ENCODE results near the gene TCEANC.

TCEANC gene

GRCh38 chrX:13676885-13677284, 23.9 kb downstream of the TCEANC start:
- TF ChIP-seq GATA2 (IDR thresholded peaks at IDR 0.05; ENCODE audit: low read depth, low read length) (no peak), GATA3 (IDR thresholded peaks at IDR 0.05; ENCODE audit: low read depth, low read length) (no peak)

- TF ChIP-seq GATA2 (IDR thresholded peaks at IDR 0.05; ENCODE audit: low read depth, low read length), result no peak
- no peak for TF ChIP-seq GATA3 (IDR thresholded peaks at IDR 0.05; ENCODE audit: low read depth, low read length)
Measured at GRCh38 chrX:13681595-13681994, 28.7 kb downstream of the TCEANC start.

- TF ChIP-seq GATA2 (IDR thresholded peaks at IDR 0.05; ENCODE audit: low read depth, low read length) (no peak), GATA3 (IDR thresholded peaks at IDR 0.05; ENCODE audit: low read depth, low read length) (no peak)
Measured at GRCh38 chrX:13684361-13684760, 31.4 kb downstream of the TCEANC start.

GRCh38 chrX:13685126-13685763, 32.3 kb downstream of the TCEANC start:
- TF ChIP-seq GATA2 (IDR thresholded peaks at IDR 0.05; ENCODE audit: low read depth, low read length), result no peak
- no peak for TF ChIP-seq GATA3 (IDR thresholded peaks at IDR 0.05; ENCODE audit: low read depth, low read length)

- TF ChIP-seq GATA2 (IDR thresholded peaks at IDR 0.05; ENCODE audit: low read depth, low read length), result no peak
- no peak for TF ChIP-seq GATA3 (IDR thresholded peaks at IDR 0.05; ENCODE audit: low read depth, low read length)
Measured at GRCh38 chrX:13687203-13687602, 34.3 kb downstream of the TCEANC start.

- no peak for TF ChIP-seq GATA3 (IDR thresholded peaks at IDR 0.05; ENCODE audit: low read depth, low read length)
- no peak for TF ChIP-seq GATA2 (IDR thresholded peaks at IDR 0.05; ENCODE audit: low read depth, low read length)
Measured at GRCh38 chrX:13688384-13688957, 35.5 kb downstream of the TCEANC start.

GRCh38 chrX:13688958-13689740, 36.2 kb downstream of the TCEANC start, which contains the start of gene RAB9A:
Gene RAB9A (plus strand): TSS chrX:13689128. CDS start chrX:13708747, 19,619 bp downstream.
- TF ChIP-seq GATA2 (IDR thresholded peaks at IDR 0.05; ENCODE audit: low read depth, low read length) (no peak), GATA3 (IDR thresholded peaks at IDR 0.05; ENCODE audit: low read depth, low read length) (no peak)

- TF ChIP-seq GATA3 (IDR thresholded peaks at IDR 0.05; ENCODE audit: low read depth, low read length) (no peak), GATA2 (IDR thresholded peaks at IDR 0.05; ENCODE audit: low read depth, low read length) (no peak)
Measured at GRCh38 chrX:13689741-13690211, 36.8 kb downstream of the TCEANC start.

GRCh38 chrX:13690836-13691235, 37.9 kb downstream of the TCEANC start:
- no peak for TF ChIP-seq GATA3 (IDR thresholded peaks at IDR 0.05; ENCODE audit: low read depth, low read length)
- no peak for TF ChIP-seq GATA2 (IDR thresholded peaks at IDR 0.05; ENCODE audit: low read depth, low read length)

GRCh38 chrX:13691841-13692371, 39.0 kb downstream of the TCEANC start:
- TF ChIP-seq GATA3 (IDR thresholded peaks at IDR 0.05; ENCODE audit: low read depth, low read length) (no peak), GATA2 (IDR thresholded peaks at IDR 0.05; ENCODE audit: low read depth, low read length) (no peak)

GRCh38 chrX:13692771-13693231, 39.9 kb downstream of the TCEANC start:
- no peak for TF ChIP-seq GATA3 (IDR thresholded peaks at IDR 0.05; ENCODE audit: low read depth, low read length)
- TF ChIP-seq GATA2 (IDR thresholded peaks at IDR 0.05; ENCODE audit: low read depth, low read length), result no peak

- TF ChIP-seq GATA3 (IDR thresholded peaks at IDR 0.05; ENCODE audit: low read depth, low read length), result no peak
- no peak for TF ChIP-seq GATA2 (IDR thresholded peaks at IDR 0.05; ENCODE audit: low read depth, low read length)
Measured at GRCh38 chrX:13693341-13693961, 40.5 kb downstream of the TCEANC start.

- no peak for TF ChIP-seq GATA3 (IDR thresholded peaks at IDR 0.05; ENCODE audit: low read depth, low read length)
- TF ChIP-seq GATA2 (IDR thresholded peaks at IDR 0.05; ENCODE audit: low read depth, low read length), result no peak
Measured at GRCh38 chrX:13694359-13694758, 41.4 kb downstream of the TCEANC start.

GRCh38 chrX:13694983-13695382, 42.0 kb downstream of the TCEANC start:
- TF ChIP-seq GATA2 (IDR thresholded peaks at IDR 0.05; ENCODE audit: low read depth, low read length) (no peak), GATA3 (IDR thresholded peaks at IDR 0.05; ENCODE audit: low read depth, low read length) (no peak)
